Stimulated activated CD8-positive, alpha-beta memory T cell treated with anti-CD3 and anti-CD28 coated beads, Interleukin-4, amount 100 ng/mL, for 4 hours (primary cell): Measurements from ENCODE around the gene NISCH.

Source experiments
- DNase-seq, 2 donors: peaks; one replicate each; pipeline ENCODE4 v3.0.0-alpha.2; 2020; ENCODE audit warnings: low read depth in 2 of 2, low spot score in 1 of 2

Gene NISCH

GRCh38 chr3:52435246-52436101 lies 19.9 kb upstream of the NISCH start:
- DNase-seq: no peak

GRCh38 chr3:52436500-52437149 lies 18.8 kb upstream of the NISCH start:
- DNase-seq: no peak

- no peak for DNase-seq
Measured at GRCh38 chr3:52437326-52438103, 17.9 kb upstream of the NISCH start.

- no peak for DNase-seq
Measured at GRCh38 chr3:52438104-52438376, 17.4 kb upstream of the NISCH start.

GRCh38 chr3:52438579-52439425 lies 16.6 kb upstream of the NISCH start:
- no peak for DNase-seq

- DNase-seq: no peak
Measured at GRCh38 chr3:52439426-52440248, 15.8 kb upstream of the NISCH start.

GRCh38 chr3:52440249-52440551 lies 15.2 kb upstream of the NISCH start:
- DNase-seq: no peak

GRCh38 chr3:52440671-52441070 lies 14.7 kb upstream of the NISCH start:
- no peak for DNase-seq

- no peak for DNase-seq
Measured at GRCh38 chr3:52441091-52441771, 14.2 kb upstream of the NISCH start.

- DNase-seq: no peak
Measured at GRCh38 chr3:52441772-52442332, 13.6 kb upstream of the NISCH start.

GRCh38 chr3:52442409-52443267 lies 12.8 kb upstream of the NISCH start:
- no peak for DNase-seq

GRCh38 chr3:52443268-52443610 lies 12.2 kb upstream of the NISCH start:
- no peak for DNase-seq

- no peak for DNase-seq
Measured at GRCh38 chr3:52443791-52444687, 11.4 kb upstream of the NISCH start.

- DNase-seq: peak in 1 of 2 donors; percentile 21
Measured at GRCh38 chr3:52444860-52445793, 10.3 kb upstream of the NISCH start, which contains the start of gene SEMA3G. Gene SEMA3G (minus strand): TSS chr3:52445103. CDS start chr3:52445027, 76 bp downstream.

GRCh38 chr3:52446042-52446441 lies 9.4 kb upstream of the NISCH start:
- no peak for DNase-seq
